ENCODE data around the gene CTTNBP2NL. TPM values are rescaled to one million over a fixed set of nuclear protein-coding genes. Genes with fewer than 3 reads are reported as not detected.

The CTTNBP2NL gene
- total and polyA plus RNA-seq, 8 donors = 3.6 to 41.5 (median 13.7) TPM

- no peak for DNase-seq
- intact Hi-C loops (cut with DNase I; ENCODE audit: low total_unique reads) = no loop called here
- WGBS, 5 donors = 86 to 97% (median 96%) methylated on average over 2 of the region's 2 CpGs
- Histone ChIP-seq H3K4me1 (peaks cover 0 to 31% (median 8%) of the 10 kb centered on the region in 4 donors), H3K36me3 (peaks cover 0 to 28% (median 23%) of the 10 kb centered on the region in 4 donors), H3K27me3 (no peaks in the 10 kb centered on the region), H3K27ac (no peak overlapping the region), H3K4me3 (no peak overlapping the region), H3K9me3 (no peaks in the 10 kb centered on the region)
- TF ChIP-seq POLR2A (IDR thresholded peaks at IDR 0.05) (no peak), EP300 (IDR thresholded peaks at IDR 0.05) (no peak), CTCF (IDR thresholded peaks at IDR 0.05) (no peak), POLR2AphosphoS5 (IDR thresholded peaks at IDR 0.05) (no peak)
Measured at GRCh38 chr1:112409414-112409813, 13.4 kb downstream of the CTTNBP2NL start.

- no peak overlapping the region for H3K4me3 ChIP-seq
- no peak overlapping the region for H3K27ac ChIP-seq
- no peaks in the 10 kb centered on the region for H3K9me3 ChIP-seq
- TF ChIP-seq CTCF (IDR thresholded peaks at IDR 0.05) = no peak
- no peak for TF ChIP-seq POLR2AphosphoS5 (IDR thresholded peaks at IDR 0.05)
- TF ChIP-seq EP300 (IDR thresholded peaks at IDR 0.05) = no peak
- TF ChIP-seq POLR2A (IDR thresholded peaks at IDR 0.05) = no peak
- intact Hi-C loops (cut with DNase I; ENCODE audit: low total_unique reads) = no loop called here
- no peaks in the 10 kb centered on the region for H3K27me3 ChIP-seq
- peaks cover 0 to 18% (median 5%) of the 10 kb centered on the region in 4 donors for H3K4me1 ChIP-seq
- no peak for DNase-seq
- WGBS, 5 donors = 88 to 96% (median 91%) methylated on average over 2 of the region's 2 CpGs
- H3K36me3 ChIP-seq = peaks cover 0 to 37% (median 34%) of the 10 kb centered on the region in 4 donors
Measured at GRCh38 chr1:112410673-112411072, 14.7 kb downstream of the CTTNBP2NL start.

GRCh38 chr1:112417271-112417670 is 21.3 kb downstream of the CTTNBP2NL start:
- H3K4me1 ChIP-seq = peaks cover 0 to 19% (median 0%) of the 10 kb centered on the region in 4 donors
- intact Hi-C loops (cut with DNase I; ENCODE audit: low total_unique reads) = no loop called here
- peaks cover 0 to 68% (median 48%) of the 10 kb centered on the region in 4 donors for H3K36me3 ChIP-seq
- no peaks in the 10 kb centered on the region for H3K27me3 ChIP-seq
- no peak for DNase-seq
- H3K4me3 ChIP-seq = no peak overlapping the region
- no peaks in the 10 kb centered on the region for H3K9me3 ChIP-seq
- H3K27ac ChIP-seq = no peak overlapping the region
- TF ChIP-seq POLR2A (IDR thresholded peaks at IDR 0.05) = no peak
- TF ChIP-seq EP300 (IDR thresholded peaks at IDR 0.05) = no peak
- TF ChIP-seq CTCF (IDR thresholded peaks at IDR 0.05) = no peak
- no peak for TF ChIP-seq POLR2AphosphoS5 (IDR thresholded peaks at IDR 0.05)

GRCh38 chr1:112418099-112418892 is 22.3 kb downstream of the CTTNBP2NL start:
- Histone ChIP-seq H3K36me3 (peaks cover 0 to 66% (median 46%) of the 10 kb centered on the region in 4 donors), H3K4me3 (no peak overlapping the region), H3K9me3 (no peaks in the 10 kb centered on the region), H3K4me1 (peaks cover 0 to 19% (median 0%) of the 10 kb centered on the region in 4 donors), H3K27ac (no peak overlapping the region), H3K27me3 (no peaks in the 10 kb centered on the region)
- DNase-seq = peak in 1 of 2 donors; percentile 43
- 72 to 86% (median 81%) methylated on average over 2 of the region's 2 CpGs for WGBS, 5 donors
- intact Hi-C loops (cut with DNase I; ENCODE audit: low total_unique reads) = no loop called here
- TF ChIP-seq EP300 (IDR thresholded peaks at IDR 0.05) (no peak), CTCF (IDR thresholded peaks at IDR 0.05) (no peak), POLR2A (IDR thresholded peaks at IDR 0.05) (no peak), POLR2AphosphoS5 (IDR thresholded peaks at IDR 0.05) (no peak)

All from stomach (tissue), 9 donors.